ENCODE measurements around the gene KLHL17. TPM values are rescaled to one million over a fixed set of nuclear protein-coding genes. Genes with fewer than 3 reads are reported as not detected.

KLHL17 gene
- total RNA-seq, 1 donor from 2014 or later: 17.0 TPM

GRCh38 chr1:965526-966134 lies 5.2 kb downstream of the KLHL17 start:
- TF ChIP-seq CTCF (IDR thresholded peaks at IDR 0.05): no peak
- Histone ChIP-seq H3K27me3 (ENCODE audit: low read depth) (peaks cover 20% of the 10 kb centered on the region), H3K27ac (peak overlapping the region; percentile 83), H3K9me3 (no peaks in the 10 kb centered on the region), H3K4me3 (peak overlapping the region; percentile 81), H3K36me3 (peaks cover 6% of the 10 kb centered on the region), H3K4me1 (peaks cover 21% of the 10 kb centered on the region)
- ATAC-seq (no peak), DNase-seq (no peak)
- intact Hi-C loops (cut with DNase I): no loop called here

- peaks cover 26% of the 10 kb centered on the region for H3K27me3 ChIP-seq (ENCODE audit: low read depth)
- peaks cover 6% of the 10 kb centered on the region for H3K36me3 ChIP-seq
- intact Hi-C loops (cut with DNase I): no loop called here
- H3K4me1 ChIP-seq: peaks cover 20% of the 10 kb centered on the region
- H3K27ac ChIP-seq: peak within 1 kb of the TSS; percentile 83
- peak within 1 kb of the TSS; percentile 81 for H3K4me3 ChIP-seq
- no peak for TF ChIP-seq CTCF (IDR thresholded peaks at IDR 0.05)
- no peaks in the 10 kb centered on the region for H3K9me3 ChIP-seq
- no peak for DNase-seq
- ATAC-seq: peak; percentile 81 to 93
These were observed 5.8 kb downstream of the KLHL17 start, which contains the start of gene PLEKHN1 for GRCh38 chr1:966135-966703. Gene PLEKHN1 (plus strand): TSS chr1:966482. CDS start chr1:966532, 50 bp downstream.

GRCh38 chr1:966704-967300 lies 6.4 kb downstream of the KLHL17 start:
- intact Hi-C loops (cut with DNase I): no loop called here
- TF ChIP-seq CTCF (IDR thresholded peaks at IDR 0.05): no peak
- ATAC-seq (peak; percentile 84 to 93), DNase-seq (peak; percentile 85)
- H3K4me3 ChIP-seq: peak overlapping the region; percentile 81
- peaks cover 6% of the 10 kb centered on the region for H3K36me3 ChIP-seq
- peaks cover 31% of the 10 kb centered on the region for H3K27me3 ChIP-seq (ENCODE audit: low read depth)
- peak overlapping the region; percentile 83 for H3K27ac ChIP-seq
- no peaks in the 10 kb centered on the region for H3K9me3 ChIP-seq
- H3K4me1 ChIP-seq: peaks cover 16% of the 10 kb centered on the region

GRCh38 chr1:967466-968343 lies 7.3 kb downstream of the KLHL17 start:
- peaks cover 1% of the 10 kb centered on the region for H3K36me3 ChIP-seq
- H3K4me3 ChIP-seq: no peak overlapping the region
- no peak overlapping the region for H3K27ac ChIP-seq
- no peak for TF ChIP-seq CTCF (IDR thresholded peaks at IDR 0.05)
- ATAC-seq (no peak), DNase-seq (no peak)
- no peaks in the 10 kb centered on the region for H3K9me3 ChIP-seq
- intact Hi-C loops (cut with DNase I): no loop called here
- H3K4me1 ChIP-seq: peaks cover 16% of the 10 kb centered on the region
- peaks cover 40% of the 10 kb centered on the region for H3K27me3 ChIP-seq (ENCODE audit: low read depth)

- DNase-seq (no peak), ATAC-seq (no peak)
- H3K4me3 ChIP-seq: no peak overlapping the region
- no peaks in the 10 kb centered on the region for H3K36me3 ChIP-seq
- TF ChIP-seq CTCF (IDR thresholded peaks at IDR 0.05): no peak
- peaks cover 16% of the 10 kb centered on the region for H3K4me1 ChIP-seq
- no peaks in the 10 kb centered on the region for H3K9me3 ChIP-seq
- H3K27ac ChIP-seq: no peak overlapping the region
- intact Hi-C loops (cut with DNase I): no loop called here
- peaks cover 57% of the 10 kb centered on the region for H3K27me3 ChIP-seq (ENCODE audit: low read depth)
These were observed 9.0 kb downstream of the KLHL17 start for GRCh38 chr1:969260-969855.
